GM06990 (cell line): ENCODE data around the gene CASQ1.

Experiments
- DNase-seq: peaks from one replicate; pipeline ENCODE4 v3.0.0-alpha.2; 2011; ENCODE audit not compliant: insufficient read length; ENCODE audit errors: extremely low read depth
- H3K27me3 ChIP-seq: replicated peaks from 2 replicates; pipeline ENCODE4 v1.6.0; 2011; ENCODE audit warnings: low read length; ENCODE audit not compliant: control insufficient read depth, insufficient read depth
- H3K36me3 ChIP-seq: 2 replicates; pipeline ENCODE4 v1.5.1; 2011; ENCODE audit warnings: low read length; ENCODE audit not compliant: control insufficient read depth, insufficient read depth
- H3K4me3 ChIP-seq: replicated peaks from 2 replicates; pipeline ENCODE4 v1.5.1; 2011; ENCODE audit warnings: low read depth, mild to moderate bottlenecking, control low read depth, low read length
- TF ChIP-seq, protein P1 (sequence below): IDR thresholded peaks from 2 replicates; pipeline ENCODE4 v1.5.1; 2011; ENCODE audit warnings: low read length, control low read depth, mild to moderate bottlenecking, inconsistent platforms; ENCODE audit not compliant: insufficient read depth, poor library complexity, severe bottlenecking

The CASQ1 gene

DNA sequence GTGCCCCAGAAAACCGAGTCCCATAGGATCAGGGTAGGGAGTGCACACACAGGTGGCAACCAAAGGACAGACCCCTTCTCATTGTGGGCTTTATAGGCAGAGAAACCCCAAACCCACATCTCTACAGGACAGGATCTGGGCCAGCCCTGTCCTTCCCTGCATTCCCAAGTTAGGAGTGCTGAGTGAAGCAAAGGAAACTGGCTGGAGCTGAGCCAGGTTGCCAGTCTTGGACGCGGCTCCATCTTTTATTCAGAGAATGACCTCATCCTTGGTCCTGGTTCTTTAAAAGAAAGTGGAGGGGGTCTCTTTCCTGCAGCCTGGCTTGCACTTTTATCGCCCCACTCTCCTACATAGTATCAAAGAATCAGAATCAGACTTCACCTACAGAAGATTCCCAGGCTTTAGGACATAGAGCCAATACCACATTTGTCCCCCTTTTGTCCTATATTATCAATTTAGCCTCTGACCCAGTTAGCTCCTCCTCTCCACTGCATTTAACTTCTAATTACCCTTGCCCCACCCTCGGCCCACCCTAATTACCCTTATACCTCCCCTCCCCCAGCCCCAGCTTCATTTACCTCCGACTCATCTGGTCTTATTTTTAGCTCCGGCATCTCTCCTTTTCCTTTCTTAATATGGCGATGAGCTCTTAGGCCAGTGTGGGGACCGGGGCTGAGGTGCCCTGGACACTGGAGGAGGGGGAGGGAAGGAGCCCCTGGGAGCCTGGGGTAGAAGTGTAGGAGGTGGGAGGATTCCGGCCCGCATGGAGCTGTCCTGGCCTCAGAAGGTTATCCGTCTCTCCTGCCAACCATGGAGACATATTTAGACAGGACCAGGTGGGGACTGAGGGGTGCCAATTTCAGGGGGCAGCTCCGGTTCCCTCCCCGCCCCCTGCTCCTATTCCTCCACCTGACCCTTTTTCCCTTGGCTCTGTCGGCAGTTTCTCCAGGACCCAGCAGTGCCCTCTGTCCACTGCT lies at the start of gene CASQ1:
CASQ1 (plus strand) TSS at position 927 of the 977 bp plus-strand sequence. CDS start 177 bp downstream, outside the sequence.
- Histone ChIP-seq H3K27me3 (no peaks in the 10 kb centered on the region), H3K36me3 (no peaks in the 10 kb centered on the region), H3K4me3 (no peak within 1 kb of the TSS)
- TF ChIP-seq, protein P1, sequence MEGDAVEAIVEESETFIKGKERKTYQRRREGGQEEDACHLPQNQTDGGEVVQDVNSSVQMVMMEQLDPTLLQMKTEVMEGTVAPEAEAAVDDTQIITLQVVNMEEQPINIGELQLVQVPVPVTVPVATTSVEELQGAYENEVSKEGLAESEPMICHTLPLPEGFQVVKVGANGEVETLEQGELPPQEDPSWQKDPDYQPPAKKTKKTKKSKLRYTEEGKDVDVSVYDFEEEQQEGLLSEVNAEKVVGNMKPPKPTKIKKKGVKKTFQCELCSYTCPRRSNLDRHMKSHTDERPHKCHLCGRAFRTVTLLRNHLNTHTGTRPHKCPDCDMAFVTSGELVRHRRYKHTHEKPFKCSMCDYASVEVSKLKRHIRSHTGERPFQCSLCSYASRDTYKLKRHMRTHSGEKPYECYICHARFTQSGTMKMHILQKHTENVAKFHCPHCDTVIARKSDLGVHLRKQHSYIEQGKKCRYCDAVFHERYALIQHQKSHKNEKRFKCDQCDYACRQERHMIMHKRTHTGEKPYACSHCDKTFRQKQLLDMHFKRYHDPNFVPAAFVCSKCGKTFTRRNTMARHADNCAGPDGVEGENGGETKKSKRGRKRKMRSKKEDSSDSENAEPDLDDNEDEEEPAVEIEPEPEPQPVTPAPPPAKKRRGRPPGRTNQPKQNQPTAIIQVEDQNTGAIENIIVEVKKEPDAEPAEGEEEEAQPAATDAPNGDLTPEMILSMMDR: no peak
- no peak for DNase-seq

DNA sequence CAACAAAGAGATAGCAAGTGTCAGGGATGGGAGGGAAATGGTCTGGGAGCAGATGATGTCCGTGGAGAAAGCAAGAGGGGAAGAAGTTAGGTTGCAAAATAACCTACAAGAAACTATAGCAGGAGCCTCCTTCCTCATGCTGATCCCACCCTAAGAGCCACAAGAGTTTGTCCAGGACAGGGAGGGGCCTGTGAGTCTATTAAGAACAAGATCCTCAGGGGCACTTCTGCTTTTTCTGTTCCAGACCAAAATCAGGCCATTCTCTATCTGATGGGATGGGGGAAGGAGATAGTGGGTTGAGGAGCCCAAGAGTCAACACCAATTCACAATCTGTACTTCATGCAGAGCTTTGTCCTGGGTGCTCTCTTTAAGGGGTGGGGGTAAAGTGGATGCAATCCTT lies 46.7 kb upstream of the CASQ1 start:
- Histone ChIP-seq H3K4me3 (no peak overlapping the region), H3K27me3 (no peaks in the 10 kb centered on the region), H3K36me3 (no peaks in the 10 kb centered on the region)
- TF ChIP-seq, protein P1: no peak
- DNase-seq: no peak

DNA sequence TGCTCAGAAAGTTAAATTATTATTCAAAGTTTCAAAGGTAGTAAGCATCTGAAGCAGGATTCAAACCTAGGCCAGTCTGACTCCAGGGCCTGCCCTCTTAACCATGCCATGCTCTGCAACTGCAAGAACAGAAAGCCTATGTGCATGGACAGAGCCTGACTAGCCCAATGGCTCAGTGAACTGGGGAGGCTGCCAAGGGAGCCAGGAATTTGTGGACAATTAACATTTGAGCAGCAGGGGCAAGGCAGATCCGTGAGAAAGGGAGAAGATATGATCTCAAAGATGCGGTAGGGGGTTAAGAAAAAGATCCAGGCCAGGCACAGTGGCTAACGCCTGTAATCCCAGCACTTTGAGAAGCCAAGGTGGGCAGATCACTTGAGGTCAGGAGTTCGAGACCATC lies 45.5 kb upstream of the CASQ1 start:
- H3K4me3 ChIP-seq: no peak overlapping the region
- DNase-seq: no peak
- TF ChIP-seq, protein P1: no peak

DNA sequence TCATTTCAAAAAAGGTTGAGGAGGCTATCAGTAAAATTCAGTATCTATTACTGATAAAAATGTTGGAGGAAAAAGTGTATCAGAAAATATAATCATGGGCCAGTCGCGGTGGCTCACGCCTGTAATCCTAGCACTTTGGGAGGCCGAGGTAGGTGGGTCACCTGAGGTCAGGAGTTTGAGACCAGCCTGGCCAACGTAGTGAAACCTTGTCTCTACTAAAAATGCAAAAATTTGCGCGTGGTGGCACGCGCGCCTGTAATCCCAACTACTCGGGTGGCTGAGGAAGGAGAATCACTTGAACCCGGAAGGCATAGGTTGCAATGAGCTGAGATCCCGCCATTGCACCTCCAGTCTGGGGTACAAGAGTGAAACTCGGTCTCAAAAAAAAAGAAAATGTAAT lies 44.3 kb upstream of the CASQ1 start:
- H3K36me3 ChIP-seq: no peaks in the 10 kb centered on the region
- TF ChIP-seq, protein P1: no peak
- DNase-seq: no peak
- H3K4me3 ChIP-seq: no peak overlapping the region
- no peaks in the 10 kb centered on the region for H3K27me3 ChIP-seq

More for the DNA sequence above, 45.5 kb upstream of the CASQ1 start:
- Histone ChIP-seq H3K27me3 (no peaks in the 10 kb centered on the region), H3K36me3 (no peaks in the 10 kb centered on the region)

DNA sequence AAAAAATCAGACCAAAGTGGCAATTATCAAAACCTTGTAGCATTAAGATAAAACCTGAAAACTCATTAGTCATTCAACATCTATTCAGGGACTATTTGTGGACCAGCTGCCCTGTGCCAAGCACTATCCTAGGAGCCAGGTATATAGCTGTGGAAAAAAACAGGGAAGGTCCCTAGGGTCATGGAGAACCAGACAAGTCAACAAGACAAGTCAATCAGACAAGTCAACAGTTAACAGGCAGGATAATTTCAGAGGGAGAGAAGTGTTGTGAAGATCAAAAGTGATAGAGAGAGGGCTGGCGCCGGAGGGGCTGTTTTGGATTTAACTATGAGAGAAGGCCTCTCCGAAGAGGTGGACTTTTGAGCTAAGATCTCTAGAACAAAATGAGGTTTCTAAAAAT lies 42.3 kb upstream of the CASQ1 start:
- no peak overlapping the region for H3K4me3 ChIP-seq
- DNase-seq: no peak
- H3K36me3 ChIP-seq: no peaks in the 10 kb centered on the region
- TF ChIP-seq, protein P1: no peak
- H3K27me3 ChIP-seq: no peaks in the 10 kb centered on the region

DNA sequence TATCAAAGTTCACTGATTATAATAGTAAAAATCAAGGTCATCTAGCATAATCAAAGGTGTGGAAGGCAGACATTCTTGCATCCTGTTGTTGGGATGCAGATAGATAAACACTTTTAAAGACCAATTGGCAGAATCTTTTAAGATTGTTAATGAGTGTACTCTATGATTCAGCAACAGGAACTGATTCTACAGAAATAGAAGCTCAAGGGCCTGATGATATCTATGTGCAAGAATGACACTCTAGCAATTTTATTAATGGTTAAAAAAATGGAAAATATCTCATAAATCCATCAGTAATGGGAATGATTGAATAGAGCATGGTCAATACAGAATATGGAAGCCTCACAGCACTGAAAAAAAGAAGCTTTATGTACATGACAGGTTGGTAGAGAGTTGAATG lies 41.1 kb upstream of the CASQ1 start:
- H3K36me3 ChIP-seq: no peaks in the 10 kb centered on the region
- H3K4me3 ChIP-seq: no peak overlapping the region
- no peaks in the 10 kb centered on the region for H3K27me3 ChIP-seq
- TF ChIP-seq, protein P1: no peak
- DNase-seq: no peak
